Liver (tissue), 9 donors: ENCODE measurements around the gene CD8B2. TPM values are rescaled to one million over a fixed set of nuclear protein-coding genes. Genes with fewer than 3 reads are reported as not detected.

Experiments
- DNase-seq: peaks from one replicate; pipeline ENCODE4 v3.0.0-alpha.2; 2017; ENCODE audit warnings: low spot score
- H3K27ac ChIP-seq, 2 donors: one replicate each; pipeline ENCODE4 v1.7.0; 2013; ENCODE audit warnings: inconsistent platforms in 2 of 2, low read length in 2 of 2, control low read depth in 1 of 2, low read depth in 1 of 2, mild to moderate bottlenecking in 1 of 2
- H3K27me3 ChIP-seq, 4 donors: one replicate each; pipeline versions ENCODE4 v1.6.1 to v1.7.0; 2013; ENCODE audit warnings: low read length in 3 of 4, inconsistent platforms in 1 of 4, mild to moderate bottlenecking in 1 of 4, moderate library complexity in 1 of 4; ENCODE audit not compliant: control insufficient read depth in 4 of 4, insufficient read depth in 4 of 4
- H3K36me3 ChIP-seq, 4 donors: one replicate each; pipeline versions ENCODE4 v1.6.1 to v1.7.0; 2013; ENCODE audit warnings: low read length in 3 of 4, mild to moderate bottlenecking in 3 of 4, low read depth in 1 of 4, moderate library complexity in 1 of 4; ENCODE audit not compliant: control insufficient read depth in 4 of 4, insufficient read depth in 3 of 4
- H3K4me1 ChIP-seq, 4 donors: one replicate each; pipeline versions ENCODE4 v1.6.1 to v1.7.0; 2013; ENCODE audit warnings: low read length in 3 of 4, mild to moderate bottlenecking in 3 of 4, moderate library complexity in 1 of 4; ENCODE audit not compliant: control insufficient read depth in 4 of 4, insufficient read depth in 4 of 4
- H3K4me3 ChIP-seq, 3 donors: one replicate each; pipeline versions ENCODE4 v1.6.1 to v1.7.0; 2013; ENCODE audit warnings: low read length in 3 of 3, control low read depth in 1 of 3, low read depth in 1 of 3, mild to moderate bottlenecking in 1 of 3
- H3K9ac ChIP-seq, 2 donors: one replicate each; pipeline ENCODE4 v1.7.0; 2013; ENCODE audit warnings: low read length in 2 of 2, mild to moderate bottlenecking in 2 of 2, moderate library complexity in 2 of 2, control low read depth in 1 of 2, low read depth in 1 of 2
- H3K9me3 ChIP-seq, 4 donors: one replicate each; pipeline versions ENCODE4 v1.6.1 to v1.7.0; 2013; ENCODE audit warnings: low read length in 3 of 4; ENCODE audit not compliant: control insufficient read depth in 4 of 4
- EGR1 ChIP-seq, 2 donors: IDR thresholded peaks; 2 replicates each; pipeline ENCODE4 v1.6.1; 2016 to 2018; ENCODE audit warnings: antibody characterized with exemption in 2 of 2, low read depth in 2 of 2
- FOXA1 ChIP-seq: IDR thresholded peaks from 2 replicates; pipeline ENCODE4 v1.6.1; 2016; ENCODE audit warnings: antibody characterized with exemption
- FOXA2 ChIP-seq: IDR thresholded peaks from 2 replicates; pipeline ENCODE4 v1.6.1; 2016; ENCODE audit warnings: antibody characterized with exemption
- GABPA ChIP-seq, 2 donors: IDR thresholded peaks in 1 of 2; conservative IDR thresholded peaks in 1 of 2; 2 replicates each; pipeline ENCODE4 v1.6.1; 2016; ENCODE audit warnings: antibody characterized with exemption in 2 of 2, mild to moderate bottlenecking in 1 of 2, moderate library complexity in 1 of 2
- HNF4A ChIP-seq, 2 donors: conservative IDR thresholded peaks; 2 replicates each; pipeline ENCODE4 v1.6.1; 2016; ENCODE audit warnings: antibody characterized with exemption in 2 of 2, mild to moderate bottlenecking in 2 of 2
- HNF4G ChIP-seq: IDR thresholded peaks from 2 replicates; pipeline ENCODE4 v1.6.1; 2016; ENCODE audit warnings: antibody characterized with exemption
- NR2F2 ChIP-seq: IDR thresholded peaks from 2 replicates; pipeline ENCODE4 v1.6.1; 2016; ENCODE audit warnings: antibody characterized with exemption
- RAD21 ChIP-seq, 2 donors: IDR thresholded peaks; 2 replicates each; pipeline ENCODE4 v1.6.1; 2016; ENCODE audit warnings: antibody characterized with exemption in 2 of 2, mild to moderate bottlenecking in 2 of 2
- RXRA ChIP-seq, 2 donors: IDR thresholded peaks; 2 replicates each; pipeline ENCODE4 v1.6.1; 2017 to 2018; ENCODE audit warnings: antibody characterized with exemption in 2 of 2, mild to moderate bottlenecking in 1 of 2
- SP1 ChIP-seq: IDR thresholded peaks from 2 replicates; pipeline ENCODE4 v1.6.1; 2018; ENCODE audit warnings: antibody characterized with exemption, mild to moderate bottlenecking
- TAF1 ChIP-seq: conservative IDR thresholded peaks from 2 replicates; pipeline ENCODE4 v1.6.1; 2016; ENCODE audit warnings: antibody characterized with exemption, mild to moderate bottlenecking
- YY1 ChIP-seq: IDR thresholded peaks from 2 replicates; pipeline ENCODE4 v1.6.1; 2016; ENCODE audit warnings: antibody characterized with exemption, mild to moderate bottlenecking
- WGBS: extraction: QIAGEN DNeasy Blood & Tissue Kit; methylation state at CpG from one replicate; pipeline ENCODE4 v1.1.7; 2013; 5-methylcytosine and 5-hydroxymethylcytosine counted together
- polyA plus RNA-seq, 2 donors: library from polyadenylated mRNA; stranded (reverse) in 1 of 2; unstranded in 1 of 2; fragments of 200-250 nt in 1 of 2; fragments of >200 nt in 1 of 2; fragmentation: Nextera tagmentation in 1 of 2; extraction: Ambion mirVana in 1 of 2; gene quantifications; one replicate each; pipeline versions ENCODE4 v1.2.1 to v1.2.3, GENCODE V29; 2013 to 2015
- total RNA-seq, 2 donors: library from RNA; depleted of rRNA; stranded (reverse); fragments of >200 nt; gene quantifications; one replicate each; pipeline ENCODE4 v1.2.3, GENCODE V29; 2014
- TF ChIP-seq, protein P1 (sequence below): fragments of 150-350 bp; IDR thresholded peaks from 2 replicates; pipeline ENCODE4 v1.5.1; 2017; ENCODE audit warnings: improper control_type of control experiment, low read depth, low read length; ENCODE audit not compliant: missing input control
- TF ChIP-seq, protein P2 (sequence below): IDR thresholded peaks from 2 replicates; pipeline ENCODE4 v1.6.1; 2016; ENCODE audit warnings: antibody characterized with exemption
- TF ChIP-seq, protein P3 (sequence below): IDR thresholded peaks from 2 replicates; pipeline ENCODE4 v1.6.1; 2016; ENCODE audit warnings: antibody characterized with exemption, mild to moderate bottlenecking
- TF ChIP-seq, protein P4 (sequence below): IDR thresholded peaks from 2 replicates; pipeline ENCODE4 v1.6.1; 2016; ENCODE audit warnings: antibody characterized with exemption
- TF ChIP-seq, protein P5 (sequence below): IDR thresholded peaks from 2 replicates; pipeline ENCODE4 v1.6.1; 2016; ENCODE audit warnings: antibody characterized with exemption
- donor health status: healthy.
- donor health status: healthy.
- donor health status: healthy.
- donor health status: healthy.
- donor health status: healthy.

The CD8B2 gene
- total and polyA plus RNA-seq, 4 donors = under 0.01 to 0.05 TPM; not detected in 2

DNA sequence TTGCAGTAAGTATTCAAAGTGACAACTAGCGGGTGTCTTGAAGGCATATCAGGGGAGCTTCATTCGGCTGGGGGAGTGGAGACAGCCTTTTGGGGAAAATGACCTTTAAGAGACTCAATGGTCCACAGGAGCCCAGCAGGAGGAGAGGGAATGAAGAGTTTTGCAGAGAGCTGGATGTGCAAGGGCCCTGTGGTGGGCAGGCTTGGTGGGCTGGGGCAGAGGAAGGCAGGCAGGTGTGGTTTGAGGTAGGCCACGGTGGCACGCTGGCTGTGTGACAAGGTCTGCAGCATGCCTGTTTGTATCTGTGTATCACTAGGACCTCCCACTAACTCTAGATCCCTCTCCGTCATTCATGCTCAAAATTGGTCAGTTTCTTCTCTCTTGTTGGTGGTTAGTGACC lies 53.7 kb downstream of the CD8B2 start:
- H3K27ac ChIP-seq = no peak overlapping the region
- no peak overlapping the region for H3K9ac ChIP-seq
- no peak for DNase-seq
- WGBS = 95% methylated on average over 5 of the region's 5 CpGs
- no peaks in the 10 kb centered on the region for H3K36me3 ChIP-seq
- peaks cover 0 to 2% (median 0%) of the 10 kb centered on the region in 4 donors for H3K4me1 ChIP-seq
- H3K9me3 ChIP-seq = no peaks in the 10 kb centered on the region
- TF ChIP-seq, protein P1, sequence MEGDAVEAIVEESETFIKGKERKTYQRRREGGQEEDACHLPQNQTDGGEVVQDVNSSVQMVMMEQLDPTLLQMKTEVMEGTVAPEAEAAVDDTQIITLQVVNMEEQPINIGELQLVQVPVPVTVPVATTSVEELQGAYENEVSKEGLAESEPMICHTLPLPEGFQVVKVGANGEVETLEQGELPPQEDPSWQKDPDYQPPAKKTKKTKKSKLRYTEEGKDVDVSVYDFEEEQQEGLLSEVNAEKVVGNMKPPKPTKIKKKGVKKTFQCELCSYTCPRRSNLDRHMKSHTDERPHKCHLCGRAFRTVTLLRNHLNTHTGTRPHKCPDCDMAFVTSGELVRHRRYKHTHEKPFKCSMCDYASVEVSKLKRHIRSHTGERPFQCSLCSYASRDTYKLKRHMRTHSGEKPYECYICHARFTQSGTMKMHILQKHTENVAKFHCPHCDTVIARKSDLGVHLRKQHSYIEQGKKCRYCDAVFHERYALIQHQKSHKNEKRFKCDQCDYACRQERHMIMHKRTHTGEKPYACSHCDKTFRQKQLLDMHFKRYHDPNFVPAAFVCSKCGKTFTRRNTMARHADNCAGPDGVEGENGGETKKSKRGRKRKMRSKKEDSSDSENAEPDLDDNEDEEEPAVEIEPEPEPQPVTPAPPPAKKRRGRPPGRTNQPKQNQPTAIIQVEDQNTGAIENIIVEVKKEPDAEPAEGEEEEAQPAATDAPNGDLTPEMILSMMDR = no peak
- TF ChIP-seq, protein P2, sequence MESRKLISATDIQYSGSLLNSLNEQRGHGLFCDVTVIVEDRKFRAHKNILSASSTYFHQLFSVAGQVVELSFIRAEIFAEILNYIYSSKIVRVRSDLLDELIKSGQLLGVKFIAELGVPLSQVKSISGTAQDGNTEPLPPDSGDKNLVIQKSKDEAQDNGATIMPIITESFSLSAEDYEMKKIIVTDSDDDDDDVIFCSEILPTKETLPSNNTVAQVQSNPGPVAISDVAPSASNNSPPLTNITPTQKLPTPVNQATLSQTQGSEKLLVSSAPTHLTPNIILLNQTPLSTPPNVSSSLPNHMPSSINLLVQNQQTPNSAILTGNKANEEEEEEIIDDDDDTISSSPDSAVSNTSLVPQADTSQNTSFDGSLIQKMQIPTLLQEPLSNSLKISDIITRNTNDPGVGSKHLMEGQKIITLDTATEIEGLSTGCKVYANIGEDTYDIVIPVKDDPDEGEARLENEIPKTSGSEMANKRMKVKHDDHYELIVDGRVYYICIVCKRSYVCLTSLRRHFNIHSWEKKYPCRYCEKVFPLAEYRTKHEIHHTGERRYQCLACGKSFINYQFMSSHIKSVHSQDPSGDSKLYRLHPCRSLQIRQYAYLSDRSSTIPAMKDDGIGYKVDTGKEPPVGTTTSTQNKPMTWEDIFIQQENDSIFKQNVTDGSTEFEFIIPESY = no peak
- TF ChIP-seq YY1 = no peak
- no peak for TF ChIP-seq FOXA2
- TF ChIP-seq, protein P3, sequence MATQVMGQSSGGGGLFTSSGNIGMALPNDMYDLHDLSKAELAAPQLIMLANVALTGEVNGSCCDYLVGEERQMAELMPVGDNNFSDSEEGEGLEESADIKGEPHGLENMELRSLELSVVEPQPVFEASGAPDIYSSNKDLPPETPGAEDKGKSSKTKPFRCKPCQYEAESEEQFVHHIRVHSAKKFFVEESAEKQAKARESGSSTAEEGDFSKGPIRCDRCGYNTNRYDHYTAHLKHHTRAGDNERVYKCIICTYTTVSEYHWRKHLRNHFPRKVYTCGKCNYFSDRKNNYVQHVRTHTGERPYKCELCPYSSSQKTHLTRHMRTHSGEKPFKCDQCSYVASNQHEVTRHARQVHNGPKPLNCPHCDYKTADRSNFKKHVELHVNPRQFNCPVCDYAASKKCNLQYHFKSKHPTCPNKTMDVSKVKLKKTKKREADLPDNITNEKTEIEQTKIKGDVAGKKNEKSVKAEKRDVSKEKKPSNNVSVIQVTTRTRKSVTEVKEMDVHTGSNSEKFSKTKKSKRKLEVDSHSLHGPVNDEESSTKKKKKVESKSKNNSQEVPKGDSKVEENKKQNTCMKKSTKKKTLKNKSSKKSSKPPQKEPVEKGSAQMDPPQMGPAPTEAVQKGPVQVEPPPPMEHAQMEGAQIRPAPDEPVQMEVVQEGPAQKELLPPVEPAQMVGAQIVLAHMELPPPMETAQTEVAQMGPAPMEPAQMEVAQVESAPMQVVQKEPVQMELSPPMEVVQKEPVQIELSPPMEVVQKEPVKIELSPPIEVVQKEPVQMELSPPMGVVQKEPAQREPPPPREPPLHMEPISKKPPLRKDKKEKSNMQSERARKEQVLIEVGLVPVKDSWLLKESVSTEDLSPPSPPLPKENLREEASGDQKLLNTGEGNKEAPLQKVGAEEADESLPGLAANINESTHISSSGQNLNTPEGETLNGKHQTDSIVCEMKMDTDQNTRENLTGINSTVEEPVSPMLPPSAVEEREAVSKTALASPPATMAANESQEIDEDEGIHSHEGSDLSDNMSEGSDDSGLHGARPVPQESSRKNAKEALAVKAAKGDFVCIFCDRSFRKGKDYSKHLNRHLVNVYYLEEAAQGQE = no peak
- TF ChIP-seq NR2F2 = no peak
- TF ChIP-seq RAD21 (IDR thresholded peaks at IDR 0.05) = no peak
- TF ChIP-seq TAF1 = no peak
- TF ChIP-seq, protein P4, sequence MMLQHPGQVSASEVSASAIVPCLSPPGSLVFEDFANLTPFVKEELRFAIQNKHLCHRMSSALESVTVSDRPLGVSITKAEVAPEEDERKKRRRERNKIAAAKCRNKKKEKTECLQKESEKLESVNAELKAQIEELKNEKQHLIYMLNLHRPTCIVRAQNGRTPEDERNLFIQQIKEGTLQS = no peak
- no peak for TF ChIP-seq EGR1 (IDR thresholded peaks at IDR 0.05; ENCODE audit: low read depth in 2 of 2)
- TF ChIP-seq SP1 = no peak
- TF ChIP-seq, protein P5, sequence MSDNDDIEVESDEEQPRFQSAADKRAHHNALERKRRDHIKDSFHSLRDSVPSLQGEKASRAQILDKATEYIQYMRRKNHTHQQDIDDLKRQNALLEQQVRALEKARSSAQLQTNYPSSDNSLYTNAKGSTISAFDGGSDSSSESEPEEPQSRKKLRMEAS = no peak
- no peak for TF ChIP-seq HNF4G
- TF ChIP-seq HNF4A (conservative IDR thresholded peaks at IDR 0.05) = no peak
- TF ChIP-seq RXRA (IDR thresholded peaks at IDR 0.05) = no peak
- TF ChIP-seq FOXA1 = no peak
- no peak for TF ChIP-seq GABPA (IDR thresholded peaks at IDR 0.05 in 1 of 2, conservative IDR thresholded peaks at IDR 0.05 in 1 of 2)
- no peak overlapping the region for H3K4me3 ChIP-seq
- no peaks in the 10 kb centered on the region for H3K27me3 ChIP-seq

DNA sequence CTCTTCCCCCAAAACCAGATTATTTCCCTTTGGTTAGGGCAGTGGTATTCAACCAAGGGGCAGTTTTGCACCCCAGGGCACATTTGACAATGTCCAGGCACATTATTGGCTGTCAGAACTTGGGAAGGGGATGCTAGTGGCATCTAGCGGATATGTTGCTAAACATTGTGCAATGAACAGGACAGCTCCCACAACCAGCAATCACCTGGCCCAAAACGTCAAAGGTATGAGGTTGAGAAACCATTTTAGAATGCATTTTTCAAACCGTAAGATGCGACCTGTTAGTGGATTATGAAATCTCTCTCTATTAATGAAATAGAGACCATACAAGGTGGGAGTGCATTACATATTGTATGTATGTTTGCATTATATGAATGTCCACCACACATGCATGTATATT lies 54.2 kb downstream of the CD8B2 start:
- Histone ChIP-seq H3K9ac (no peak overlapping the region), H3K4me3 (no peak overlapping the region), H3K4me1 (peaks cover 0 to 2% (median 0%) of the 10 kb centered on the region in 4 donors), H3K36me3 (no peaks in the 10 kb centered on the region), H3K9me3 (no peaks in the 10 kb centered on the region), H3K27me3 (no peaks in the 10 kb centered on the region), H3K27ac (no peak overlapping the region)
- DNase-seq = no peak
- TF ChIP-seq, protein P2 = no peak
- TF ChIP-seq HNF4A (conservative IDR thresholded peaks at IDR 0.05) = no peak
- TF ChIP-seq, protein P5 = no peak
- no peak for TF ChIP-seq FOXA1
- no peak for TF ChIP-seq HNF4G
- TF ChIP-seq, protein P4 = no peak
- no peak for TF ChIP-seq GABPA (IDR thresholded peaks at IDR 0.05 in 1 of 2, conservative IDR thresholded peaks at IDR 0.05 in 1 of 2)
- TF ChIP-seq, protein P1 = no peak
- 78% methylated on average over 4 of the region's 4 CpGs for WGBS
